Nucleus accumbens (tissue), 56 donors: ENCODE measurements around the gene PNMA5.
A peak's percentile ranks its signal among the peaks of the same experiment; 100 is the strongest.

Experiments used
- DNase-seq, 56 donors: peaks; one replicate each; lab custom pipeline; 2025; lab: John Stamatoyannopoulos, UW

Gene PNMA5

DNA sequence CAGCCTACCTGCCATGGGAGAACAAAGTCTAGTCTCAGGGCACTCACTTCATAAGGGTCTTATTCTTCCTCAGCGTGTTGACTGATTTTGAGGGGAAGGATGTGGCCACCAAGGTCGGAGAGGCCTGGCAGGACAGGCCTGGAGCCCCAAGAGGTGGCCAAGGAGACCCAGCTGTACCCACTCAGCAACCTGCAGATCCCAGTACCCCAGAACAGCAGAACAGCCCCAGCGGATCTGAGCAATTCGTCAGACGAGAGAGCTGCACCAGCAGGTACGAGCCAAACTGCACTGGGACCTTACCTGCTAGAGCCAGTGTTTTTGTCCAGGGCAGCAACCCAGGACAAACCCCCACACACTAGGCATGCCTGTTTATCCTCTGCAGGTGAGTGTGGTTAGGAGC, 34.3 kb downstream of the PNMA5 start:
- no peak for DNase-seq

DNA sequence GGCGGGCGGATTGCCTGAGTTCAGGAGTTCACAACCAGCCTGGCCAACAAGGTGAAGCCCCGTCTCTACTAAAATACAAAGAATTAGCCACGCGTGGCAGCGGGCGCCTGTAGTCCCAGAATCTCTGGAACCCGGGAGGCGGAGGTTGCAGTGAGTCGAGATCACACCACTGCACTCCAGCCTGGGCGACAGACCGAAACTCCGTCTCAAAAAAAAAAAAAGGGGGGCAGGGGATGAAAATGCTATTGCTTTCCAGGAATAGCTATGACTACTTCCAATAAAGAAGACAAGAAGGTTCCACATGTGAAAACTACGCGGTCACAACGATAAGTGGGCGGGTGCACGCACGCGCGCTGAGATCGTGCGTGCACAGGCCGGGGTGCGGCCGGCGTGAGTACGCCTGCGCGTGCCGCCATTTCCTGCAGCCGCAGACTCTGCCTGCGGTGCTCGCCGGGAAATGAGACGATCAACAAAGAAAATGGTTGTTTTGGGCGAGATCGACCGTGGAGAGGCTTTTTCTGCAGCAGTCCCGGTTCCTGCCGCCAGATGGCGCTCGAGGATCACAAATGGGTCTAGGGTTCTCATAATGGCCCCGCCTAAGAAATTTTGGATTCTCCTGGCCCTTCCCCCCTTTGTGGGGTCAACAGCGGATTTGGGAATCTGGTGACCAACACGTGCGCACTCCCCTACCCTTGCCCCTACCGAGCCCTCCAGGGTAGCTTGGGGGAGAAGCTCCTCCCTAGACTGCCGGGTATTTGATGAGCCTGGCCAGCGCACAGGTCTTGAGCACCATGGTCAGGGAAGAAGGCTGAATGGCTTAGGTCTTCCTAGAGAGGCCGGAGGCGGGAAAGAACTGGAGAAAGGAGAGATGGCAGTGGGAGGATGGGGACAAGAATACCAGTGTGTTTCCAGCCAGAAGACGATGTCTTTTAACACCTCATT, 35.1 kb downstream of the PNMA5 start:
- peak in 54 of 56 donors; percentile 34 to 94 (median 81) for DNase-seq

DNA sequence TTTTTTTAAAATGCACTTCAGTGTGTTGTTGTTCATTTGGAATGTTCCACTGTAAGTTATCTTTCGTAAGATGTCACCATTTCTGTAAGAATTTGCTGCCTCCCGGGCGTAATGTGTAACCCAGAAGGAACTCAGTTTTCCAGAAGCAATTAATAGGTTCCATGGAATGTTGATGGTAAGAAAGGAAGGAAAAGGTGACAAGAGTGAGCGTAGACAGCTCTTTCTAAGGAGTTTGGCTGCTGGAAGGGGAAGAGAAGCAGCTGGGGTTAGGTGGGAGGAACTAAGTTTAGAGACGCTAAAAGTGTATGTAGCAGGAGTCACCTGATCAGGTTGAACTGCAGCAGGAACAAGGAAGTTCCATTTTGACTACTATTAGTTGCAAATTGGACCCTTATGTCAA, 35.9 kb downstream of the PNMA5 start:
- DNase-seq, result peak in 3 of 56 donors; percentile 5 to 18 (median 8)

- no peak for DNase-seq
These were observed 43.1 kb downstream of the PNMA5 start for GRCh38 chrX:152950786-152951185.

- no peak for DNase-seq
These were observed 44.8 kb downstream of the PNMA5 start for GRCh38 chrX:152949114-152949513.

DNA sequence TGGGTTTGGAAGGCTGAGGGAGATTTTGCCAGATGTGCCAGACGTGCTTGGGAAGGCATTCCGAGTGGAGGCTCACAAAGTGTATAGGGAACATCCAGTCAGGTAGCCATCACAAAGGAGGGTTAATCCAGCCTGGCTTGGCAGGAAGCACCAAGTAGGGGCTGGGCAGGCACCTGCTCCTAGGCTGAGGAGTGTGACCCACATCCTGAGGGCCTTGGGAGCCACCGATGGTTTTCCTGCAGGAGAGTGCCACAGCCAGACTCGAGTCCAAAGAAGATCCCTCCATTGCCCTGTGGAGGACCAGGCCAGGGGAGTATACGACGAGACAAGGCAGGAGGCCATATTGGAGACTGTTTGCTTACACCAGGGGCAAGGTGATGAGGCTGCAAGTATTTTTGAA, 47.2 kb downstream of the PNMA5 start:
- no peak for DNase-seq

DNA sequence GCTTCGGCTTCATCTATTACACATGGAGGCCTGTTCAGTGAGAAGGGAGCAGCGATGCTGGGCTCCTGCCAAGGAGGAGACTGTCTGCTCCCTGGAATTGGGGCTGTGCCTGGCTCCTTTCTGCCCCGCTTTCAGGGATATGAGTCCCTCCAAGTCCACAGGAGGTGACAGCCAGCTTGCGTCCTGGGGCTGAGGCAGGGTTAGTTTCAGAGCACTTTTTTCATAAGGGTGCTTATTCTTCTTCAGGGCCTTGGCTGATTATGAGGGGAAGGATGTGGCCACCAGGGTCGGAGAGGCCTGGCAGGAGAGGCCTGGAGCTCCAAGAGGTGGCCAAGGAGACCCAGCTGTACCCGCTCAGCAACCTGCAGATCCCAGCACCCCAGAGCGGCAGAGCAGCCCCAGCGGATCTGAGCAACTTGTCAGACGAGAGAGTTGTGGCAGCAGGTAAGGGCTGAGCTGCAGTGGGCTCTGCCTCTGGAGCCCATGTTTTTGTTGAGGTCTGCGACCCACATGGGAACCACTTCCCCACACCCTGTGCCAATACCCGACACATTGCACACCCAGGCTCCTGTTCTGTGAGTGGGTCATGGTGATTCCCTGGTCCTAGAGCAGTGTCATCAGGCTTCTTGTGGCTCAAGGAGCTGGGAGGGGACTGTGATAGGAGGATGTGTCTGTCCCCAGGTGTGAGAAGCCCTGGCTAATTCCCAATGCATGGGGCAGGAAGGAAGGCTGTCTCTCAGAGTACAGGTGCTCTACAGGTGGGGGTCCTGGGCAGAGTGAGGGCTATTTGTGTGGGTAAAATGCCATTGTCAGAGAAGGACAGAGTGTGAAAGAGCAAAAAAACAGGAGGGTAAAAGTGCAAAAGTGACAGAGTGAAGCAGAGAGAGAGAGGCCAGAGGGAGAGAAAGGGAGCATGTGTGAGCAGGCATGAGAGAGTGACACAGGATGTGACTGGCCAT, 48.6 kb downstream of the PNMA5 start:
- no peak for DNase-seq

- no peak for DNase-seq
These were observed 50.1 kb downstream of the PNMA5 start for GRCh38 chrX:152943826-152944225.

DNA sequence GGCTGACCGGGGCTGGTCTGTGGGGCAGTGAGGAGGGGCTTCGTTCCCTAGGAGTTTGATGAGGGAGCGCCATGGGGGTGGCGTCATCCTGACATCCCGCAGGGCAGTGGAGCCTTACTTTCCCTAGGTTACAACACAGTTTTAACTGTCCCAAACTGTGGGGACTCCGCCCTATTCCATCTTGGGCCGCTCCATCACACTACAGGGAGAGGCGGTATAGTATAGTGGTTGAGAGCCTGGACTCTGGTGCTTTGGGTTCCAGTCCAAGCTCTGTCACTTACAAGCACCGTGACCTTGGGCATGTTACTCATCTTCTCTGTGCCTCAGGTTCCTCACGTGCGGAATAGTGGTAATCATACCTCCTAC, 51.9 kb downstream of the PNMA5 start:
- peak in 3 of 56 donors; percentile 9 to 29 (median 26) for DNase-seq

DNA sequence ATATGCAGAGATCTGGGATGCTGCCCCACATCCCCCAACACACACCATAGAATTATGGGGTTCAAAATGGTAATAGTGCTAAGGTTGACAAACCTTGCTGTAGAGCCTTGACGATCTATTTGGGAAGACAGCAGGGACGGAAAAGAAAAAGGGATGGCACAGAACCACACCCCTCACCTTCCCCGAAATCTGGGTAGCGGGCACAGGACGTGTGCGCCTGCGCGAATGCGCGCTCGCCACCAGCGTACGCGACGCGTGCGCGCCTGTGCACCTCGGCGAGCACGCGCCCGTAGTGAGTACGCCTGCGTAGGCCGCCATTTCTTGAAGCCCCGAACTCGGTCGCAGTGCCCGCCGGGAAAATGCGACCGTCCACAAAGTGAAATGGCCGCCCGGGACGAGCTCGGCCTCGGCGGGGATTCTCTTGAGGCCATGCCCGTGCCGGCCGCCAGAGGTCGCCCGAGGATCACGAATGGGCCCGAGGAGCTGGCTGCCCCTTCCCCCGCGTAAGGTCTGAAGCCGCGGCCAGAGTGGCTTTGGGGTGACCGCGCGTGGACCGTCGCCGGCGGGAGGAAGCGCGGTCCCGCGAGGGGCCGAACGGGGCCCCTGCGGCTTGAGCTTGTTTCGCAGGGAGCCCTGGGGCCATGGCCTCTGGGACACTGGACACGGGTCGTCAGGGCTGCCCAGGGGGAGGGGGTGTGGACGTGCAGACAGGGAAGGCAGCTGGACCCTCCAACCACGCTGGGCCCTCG, 52.4 kb downstream of the PNMA5 start:
- DNase-seq, result peak in 54 of 56 donors; percentile 32 to 92 (median 78)
